Keratinocyte (primary cell): Measurements from ENCODE around the gene SYVN1. TPM values are rescaled to one million over a fixed set of nuclear protein-coding genes. Genes with fewer than 3 reads are reported as not detected.

ENCODE experiments used
- DNase-seq: peaks from one replicate; pipeline ENCODE4 v3.0.0-alpha.2; 2011; ENCODE audit warnings: low read depth, missing footprints, low spot score
- FAIRE-seq: peaks from 2 replicates; lab custom pipeline; 2011; peaks lifted over from hg19 to GRCh38; lab: Jason Lieb, UNC
- H2AFZ ChIP-seq: 2 replicates; pipeline ENCODE4 v1.6.0; 2012; ENCODE audit warnings: low read length, control low read depth, inconsistent platforms; ENCODE audit not compliant: control insufficient read depth
- H3K27ac ChIP-seq: 2 replicates; pipeline ENCODE4 v1.5.1; 2011; ENCODE audit warnings: low read length; ENCODE audit not compliant: control insufficient read depth, insufficient read depth
- H3K27me3 ChIP-seq: 3 replicates; pipeline ENCODE4 v1.6.0; 2011; ENCODE audit warnings: low read length; ENCODE audit not compliant: control insufficient read depth, insufficient read depth; ENCODE audit errors: extremely low read depth
- H3K36me3 ChIP-seq, 2 experiments: 2 replicates in 1 of 2; 3 replicates in 1 of 2; pipeline ENCODE4 v1.5.1; 2011; ENCODE audit warnings: low read length in 2 of 2, mild to moderate bottlenecking in 1 of 2; ENCODE audit not compliant: control insufficient read depth in 2 of 2, insufficient read depth in 2 of 2; ENCODE audit errors: extremely low read depth in 1 of 2
- H3K4me1 ChIP-seq: 3 replicates; pipeline ENCODE4 v1.5.1; 2011; ENCODE audit warnings: low read length; ENCODE audit not compliant: control insufficient read depth, insufficient read depth; ENCODE audit errors: extremely low read depth
- H3K4me2 ChIP-seq: 3 replicates; pipeline ENCODE4 v1.6.0; 2011; ENCODE audit warnings: low read depth, low read length; ENCODE audit not compliant: control insufficient read depth, insufficient read depth; ENCODE audit errors: extremely low read depth
- H3K4me3 ChIP-seq, 3 experiments: fragments of 200-600 bp in 1 of 3; sonication (generic) in 1 of 3; 2 replicates in 2 of 3; 3 replicates in 1 of 3; pipeline ENCODE4 v1.5.1; 2011 to 2016; ENCODE audit warnings: low read length in 3 of 3, mild to moderate bottlenecking in 3 of 3, control low read depth in 2 of 3, inconsistent platforms in 1 of 3, low read depth in 1 of 3, mixed read lengths in 1 of 3, mixed run types in 1 of 3, moderate library complexity in 1 of 3; ENCODE audit not compliant: control insufficient read depth in 2 of 3, insufficient read depth in 2 of 3; ENCODE audit errors: extremely low read depth in 1 of 3
- H3K79me2 ChIP-seq: 2 replicates; pipeline ENCODE4 v1.6.0; 2012; ENCODE audit warnings: low read length; ENCODE audit not compliant: control insufficient read depth, insufficient read depth
- H3K9ac ChIP-seq: 3 replicates; pipeline ENCODE4 v1.6.0; 2011; ENCODE audit warnings: low read length; ENCODE audit not compliant: control insufficient read depth, insufficient read depth; ENCODE audit errors: extremely low read depth
- H3K9me1 ChIP-seq: 3 replicates; pipeline ENCODE4 v1.6.0; 2011; ENCODE audit warnings: low read length; ENCODE audit not compliant: control insufficient read depth, insufficient read depth; ENCODE audit errors: extremely low read depth
- H3K9me3 ChIP-seq: 2 replicates; pipeline ENCODE4 v1.5.1; 2012; ENCODE audit warnings: low read depth, low read length; ENCODE audit not compliant: control insufficient read depth
- H4K20me1 ChIP-seq: 3 replicates; pipeline ENCODE4 v1.6.0; 2011; ENCODE audit warnings: low read length; ENCODE audit not compliant: control insufficient read depth, insufficient read depth; ENCODE audit errors: extremely low read depth
- CTCF ChIP-seq, 3 experiments: IDR thresholded peaks in 1 of 3; conservative IDR thresholded peaks in 1 of 3; optimal IDR thresholded peaks in 1 of 3; 2 replicates in 2 of 3; 3 replicates in 1 of 3; pipeline versions ENCODE3 to v1.5.1; 2011; ENCODE audit warnings: low read length in 3 of 3, mild to moderate bottlenecking in 3 of 3, moderate library complexity in 2 of 3, control low read depth in 1 of 3, inconsistent platforms in 1 of 3; ENCODE audit not compliant: insufficient read depth in 2 of 3; ENCODE audit errors: extremely low read depth in 1 of 3
- EZH2 ChIP-seq: IDR thresholded peaks from one replicate; pipeline ENCODE4 v1.6.1; 2012; ENCODE audit warnings: inconsistent platforms, mild to moderate bottlenecking, low read length, moderate library complexity
- dilution Hi-C: fragments of 300-500 bp; cut with MboI; formaldehyde crosslinking; loops from one replicate; pipeline ENCODE4 v1.7.0; 2020; ENCODE audit warnings: low sequenced_read_pairs; ENCODE audit not compliant: extremely low pct_ligation_motif_present
- polyA plus RNA-seq, 5 experiments: library from polyadenylated mRNA; depleted of rRNA in 3 of 5; stranded (reverse) in 3 of 5; stranded (forward) in 1 of 5; unstranded in 1 of 5; fragments of >200 nt; gene quantifications; 1 replicate in 1 of 5; 2 replicates in 3 of 5; 3 replicates in 1 of 5; pipeline versions ENCODE4 v1.2.1 to v1.2.3, GENCODE V29; 2011 to 2012; ENCODE audit warnings: missing spikeins in 2 of 5, low read depth in 1 of 5, low replicate concordance in 1 of 5

Gene SYVN1
- polyA plus RNA-seq, 1 donor (not counting 4 experiments of a cell fraction or from before 2014, with no cell fraction given), result 10.8 TPM

GRCh38 chr11:65170058-65170534 lies 35.8 kb upstream of the SYVN1 start, which contains the start of gene SPDYC:
Gene SPDYC (plus strand): TSS chr11:65170233. CDS start chr11:65171358, 1,125 bp downstream.
- dilution Hi-C loops, result no loop called here
- no peak within 1 kb of the TSS for H3K4me3 ChIP-seq
- DNase-seq (no peak), FAIRE-seq (no peak)
- no peaks in the 10 kb centered on the region for H3K9me1 ChIP-seq
- H3K79me2 ChIP-seq, result no peaks in the 10 kb centered on the region
- no peaks in the 10 kb centered on the region for H3K27me3 ChIP-seq
- H3K27ac ChIP-seq, result no peak within 1 kb of the TSS
- TF ChIP-seq EZH2, result no peak
- no peak for TF ChIP-seq CTCF (optimal IDR thresholded peaks at IDR 0.05 in 1 of 3, IDR thresholded peaks at IDR 0.05 in 1 of 3, conservative IDR thresholded peaks at IDR 0.05 in 1 of 3; ENCODE audit: extremely low read depth in 1 of 3, insufficient read depth in 2 of 3, low read length in 3 of 3)
- H3K9ac ChIP-seq, result no peak within 1 kb of the TSS
- no peaks in the 10 kb centered on the region for H4K20me1 ChIP-seq
- H3K36me3 ChIP-seq, result no peaks in the 10 kb centered on the region
- no peaks in the 10 kb centered on the region for H3K9me3 ChIP-seq
- H3K4me2 ChIP-seq, result no peak within 1 kb of the TSS
- H2AFZ ChIP-seq, result no peak within 1 kb of the TSS
- no peaks in the 10 kb centered on the region for H3K4me1 ChIP-seq

- Histone ChIP-seq H3K36me3 (no peaks in the 10 kb centered on the region), H3K9ac (no peak overlapping the region), H3K4me3 (no peak overlapping the region), H4K20me1 (no peaks in the 10 kb centered on the region), H3K4me1 (no peaks in the 10 kb centered on the region), H3K4me2 (no peak overlapping the region), H3K27me3 (no peaks in the 10 kb centered on the region), H3K9me3 (no peaks in the 10 kb centered on the region), H3K79me2 (no peaks in the 10 kb centered on the region), H3K27ac (no peak overlapping the region), H2AFZ (no peak overlapping the region), H3K9me1 (no peaks in the 10 kb centered on the region)
- DNase-seq (no peak), FAIRE-seq (no peak)
- TF ChIP-seq CTCF (optimal IDR thresholded peaks at IDR 0.05 in 1 of 3, IDR thresholded peaks at IDR 0.05 in 1 of 3, conservative IDR thresholded peaks at IDR 0.05 in 1 of 3; ENCODE audit: extremely low read depth in 1 of 3, insufficient read depth in 2 of 3, low read length in 3 of 3) (no peak), EZH2 (no peak)
- dilution Hi-C loops, result no loop called here
These were observed 34.9 kb upstream of the SYVN1 start for GRCh38 chr11:65169164-65169641.
